G401 (cell line): ENCODE measurements around the gene ACVRL1. TPM values are rescaled to one million over a fixed set of nuclear protein-coding genes. Genes with fewer than 3 reads are reported as not detected.

Experiments
- DNase-seq: peaks from one replicate; pipeline ENCODE4 v3.0.0-alpha.2; 2015; ENCODE audit warnings: low spot score
- in situ Hi-C: cut with HindIII; loops from 2 replicates; pipeline ENCODE4 v1.10.0; 2016; ENCODE audit warnings: low sequenced_read_pairs, mixed read lengths
- total RNA-seq: library from RNA; depleted of rRNA; stranded (reverse); fragments of >200 nt; shearing (Covaris generic); gene quantifications from 2 replicates; pipeline ENCODE4 v1.2.3, GENCODE V29; 2014

Gene ACVRL1
- total RNA-seq, 1 experiment from 2014 or later: 2.9 TPM

GRCh38 chr12:51953864-51954263, 46.6 kb downstream of the ACVRL1 start:
- in situ Hi-C loops: no loop called here
- DNase-seq: peak; percentile 40

- in situ Hi-C loops: no loop called here
- peak; percentile 62 for DNase-seq
These were observed 47.5 kb downstream of the ACVRL1 start for GRCh38 chr12:51954561-51955361.

- no peak for DNase-seq
- in situ Hi-C loops: no loop called here
These were observed 48.4 kb downstream of the ACVRL1 start for GRCh38 chr12:51955702-51956101.

GRCh38 chr12:51958542-51958941, 51.2 kb downstream of the ACVRL1 start:
- no peak for DNase-seq
- in situ Hi-C loops: no loop called here

- in situ Hi-C loops: no loop called here
These were observed 51.9 kb downstream of the ACVRL1 start for GRCh38 chr12:51959211-51959610.

GRCh38 chr12:51959921-51960320, 52.6 kb downstream of the ACVRL1 start:
- in situ Hi-C loops: no loop called here
- DNase-seq: no peak

More at GRCh38 chr12:51959211-51959610, 51.9 kb downstream of the ACVRL1 start:
- DNase-seq: no peak

- in situ Hi-C loops: no loop called here
These were observed 53.2 kb downstream of the ACVRL1 start for GRCh38 chr12:51960488-51960887.

GRCh38 chr12:51960890-51961289, 53.6 kb downstream of the ACVRL1 start:
- in situ Hi-C loops: no loop called here
- DNase-seq: no peak

More at GRCh38 chr12:51960488-51960887, 53.2 kb downstream of the ACVRL1 start:
- no peak for DNase-seq

- no peak for DNase-seq
- in situ Hi-C loops: no loop called here
These were observed 54.5 kb downstream of the ACVRL1 start for GRCh38 chr12:51961834-51962233.

GRCh38 chr12:51962737-51963136, 55.4 kb downstream of the ACVRL1 start:
- in situ Hi-C loops: no loop called here
- no peak for DNase-seq

GRCh38 chr12:51963477-51963876, 56.2 kb downstream of the ACVRL1 start:
- in situ Hi-C loops: no loop called here

GRCh38 chr12:51969643-51970042, 62.3 kb downstream of the ACVRL1 start:
- in situ Hi-C loops: no loop called here
- no peak for DNase-seq

More at GRCh38 chr12:51963477-51963876, 56.2 kb downstream of the ACVRL1 start:
- DNase-seq: no peak

GRCh38 chr12:51970904-51971646, 63.8 kb downstream of the ACVRL1 start:
- in situ Hi-C loops: no loop called here
- no peak for DNase-seq

GRCh38 chr12:51971679-51972421, 64.5 kb downstream of the ACVRL1 start:
- in situ Hi-C loops: no loop called here
- no peak for DNase-seq

- no peak for DNase-seq
- in situ Hi-C loops: no loop called here
These were observed 65.1 kb downstream of the ACVRL1 start for GRCh38 chr12:51972422-51972812.

- in situ Hi-C loops: no loop called here
- DNase-seq: no peak
These were observed 65.6 kb downstream of the ACVRL1 start for GRCh38 chr12:51972849-51973273.
